Measurements from ENCODE around the gene NAPSA.
"Not testable (repeated sequence)": the region's sequence is repeated elsewhere in the genome, so short reads cannot be mapped to it uniquely, and the experiment has no call there.

The NAPSA gene

GRCh38 chr19:50361290-50362029 lies 4.0 kb downstream of the NAPSA start:
- no peak for DNase-seq (ENCODE audit: low read depth in 3 of 3)

GRCh38 chr19:50359328-50359818 lies 6.1 kb downstream of the NAPSA start:
- DNase-seq (ENCODE audit: low read depth in 3 of 3) = no peak

- peak in 1 of 3 donors; percentile 68 for DNase-seq (ENCODE audit: low read depth in 3 of 3)
Observed at GRCh38 chr19:50358483-50359327, 6.7 kb downstream of the NAPSA start.

- DNase-seq (ENCODE audit: low read depth in 3 of 3) = peak; percentile 65 to 83 (median 82)
Observed at GRCh38 chr19:50357178-50358100, 8.0 kb downstream of the NAPSA start.

GRCh38 chr19:50356691-50357177 lies 8.7 kb downstream of the NAPSA start:
- DNase-seq (ENCODE audit: low read depth in 3 of 3) = no peak

- not testable (repeated sequence) for DNase-seq (ENCODE audit: low read depth in 3 of 3)
Observed at GRCh38 chr19:50353487-50353880, 12.0 kb downstream of the NAPSA start.

- no peak for DNase-seq (ENCODE audit: low read depth in 3 of 3)
Observed at GRCh38 chr19:50352242-50352641, 13.2 kb downstream of the NAPSA start.

GRCh38 chr19:50349277-50350057 lies 16.0 kb downstream of the NAPSA start:
- DNase-seq (ENCODE audit: low read depth in 3 of 3) = no peak

GRCh38 chr19:50347089-50347581 lies 18.3 kb downstream of the NAPSA start:
- DNase-seq (ENCODE audit: low read depth in 3 of 3) = not testable (repeated sequence)

- DNase-seq (ENCODE audit: low read depth in 3 of 3) = no peak
Observed at GRCh38 chr19:50344661-50345318, 20.6 kb downstream of the NAPSA start.

GRCh38 chr19:50341091-50341564 lies 24.3 kb downstream of the NAPSA start:
- no peak for DNase-seq (ENCODE audit: low read depth in 3 of 3)

- DNase-seq (ENCODE audit: low read depth in 3 of 3) = no peak
Observed at GRCh38 chr19:50340331-50340730, 25.1 kb downstream of the NAPSA start.

- DNase-seq (ENCODE audit: low read depth in 3 of 3) = not testable (repeated sequence)
Observed at GRCh38 chr19:50337031-50337430, 28.4 kb downstream of the NAPSA start.

GRCh38 chr19:50334741-50335421 lies 30.6 kb downstream of the NAPSA start:
- no peak for DNase-seq (ENCODE audit: low read depth in 3 of 3)

GRCh38 chr19:50333737-50334617 lies 31.5 kb downstream of the NAPSA start:
- peak; percentile 65 to 76 (median 69) for DNase-seq (ENCODE audit: low read depth in 3 of 3)

GRCh38 chr19:50333235-50333736 lies 32.2 kb downstream of the NAPSA start:
- DNase-seq (ENCODE audit: low read depth in 3 of 3) = peak; percentile 84 to 95 (median 90)

- no peak for DNase-seq (ENCODE audit: low read depth in 3 of 3)
Observed at GRCh38 chr19:50332244-50333038, 33.0 kb downstream of the NAPSA start.

Measured in stimulated activated CD4-positive, alpha-beta T cell treated with anti-CD3 and anti-CD28 coated beads, TNF-alpha, amount 100 ng/mL, for 48 hours (primary cell).